ENCODE measurements around the gene ETS2. TPM values are rescaled to one million over a fixed set of nuclear protein-coding genes. Genes with fewer than 3 reads are reported as not detected.
A peak's percentile ranks its signal among the peaks of the same experiment; 100 is the strongest.

The ETS2 gene
- total RNA-seq, 2 donors from 2014 or later = 31.4 to 37.2 TPM

DNA sequence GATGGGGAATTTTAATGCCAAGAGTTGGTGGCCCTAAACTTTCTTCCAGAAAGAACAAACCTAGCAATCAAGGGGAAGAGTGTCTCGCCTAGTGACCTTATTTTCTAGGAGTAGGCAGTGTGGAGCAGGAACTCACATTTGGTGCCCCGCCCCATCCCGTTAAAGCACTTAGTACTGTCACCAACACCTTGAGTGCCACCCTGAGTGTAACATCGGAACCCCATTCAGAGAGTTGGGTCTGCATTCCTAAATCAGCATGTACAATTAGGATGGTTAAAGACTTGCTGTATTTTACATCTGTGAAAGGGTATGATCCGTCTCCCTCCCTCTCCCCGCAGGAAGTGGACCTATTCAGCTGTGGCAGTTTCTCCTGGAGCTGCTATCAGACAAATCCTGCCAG, 15.5 kb downstream of the ETS2 start:
- Histone ChIP-seq H3K4me3 (no peak overlapping the region), H3K36me3 (peaks cover 86% of the 10 kb centered on the region), H3K27me3 (no peaks in the 10 kb centered on the region), H3K4me1 (peaks cover 0 to 25% of the 10 kb centered on the region in 2 donors), H3K27ac (peak overlapping the region; percentile 40 to 57), H3K9me3 (no peaks in the 10 kb centered on the region)
- TF ChIP-seq, protein P1, sequence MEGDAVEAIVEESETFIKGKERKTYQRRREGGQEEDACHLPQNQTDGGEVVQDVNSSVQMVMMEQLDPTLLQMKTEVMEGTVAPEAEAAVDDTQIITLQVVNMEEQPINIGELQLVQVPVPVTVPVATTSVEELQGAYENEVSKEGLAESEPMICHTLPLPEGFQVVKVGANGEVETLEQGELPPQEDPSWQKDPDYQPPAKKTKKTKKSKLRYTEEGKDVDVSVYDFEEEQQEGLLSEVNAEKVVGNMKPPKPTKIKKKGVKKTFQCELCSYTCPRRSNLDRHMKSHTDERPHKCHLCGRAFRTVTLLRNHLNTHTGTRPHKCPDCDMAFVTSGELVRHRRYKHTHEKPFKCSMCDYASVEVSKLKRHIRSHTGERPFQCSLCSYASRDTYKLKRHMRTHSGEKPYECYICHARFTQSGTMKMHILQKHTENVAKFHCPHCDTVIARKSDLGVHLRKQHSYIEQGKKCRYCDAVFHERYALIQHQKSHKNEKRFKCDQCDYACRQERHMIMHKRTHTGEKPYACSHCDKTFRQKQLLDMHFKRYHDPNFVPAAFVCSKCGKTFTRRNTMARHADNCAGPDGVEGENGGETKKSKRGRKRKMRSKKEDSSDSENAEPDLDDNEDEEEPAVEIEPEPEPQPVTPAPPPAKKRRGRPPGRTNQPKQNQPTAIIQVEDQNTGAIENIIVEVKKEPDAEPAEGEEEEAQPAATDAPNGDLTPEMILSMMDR (IDR thresholded peaks at IDR 0.05) = no peak
- DNase-seq (ENCODE audit: low spot score) = no peak

DNA sequence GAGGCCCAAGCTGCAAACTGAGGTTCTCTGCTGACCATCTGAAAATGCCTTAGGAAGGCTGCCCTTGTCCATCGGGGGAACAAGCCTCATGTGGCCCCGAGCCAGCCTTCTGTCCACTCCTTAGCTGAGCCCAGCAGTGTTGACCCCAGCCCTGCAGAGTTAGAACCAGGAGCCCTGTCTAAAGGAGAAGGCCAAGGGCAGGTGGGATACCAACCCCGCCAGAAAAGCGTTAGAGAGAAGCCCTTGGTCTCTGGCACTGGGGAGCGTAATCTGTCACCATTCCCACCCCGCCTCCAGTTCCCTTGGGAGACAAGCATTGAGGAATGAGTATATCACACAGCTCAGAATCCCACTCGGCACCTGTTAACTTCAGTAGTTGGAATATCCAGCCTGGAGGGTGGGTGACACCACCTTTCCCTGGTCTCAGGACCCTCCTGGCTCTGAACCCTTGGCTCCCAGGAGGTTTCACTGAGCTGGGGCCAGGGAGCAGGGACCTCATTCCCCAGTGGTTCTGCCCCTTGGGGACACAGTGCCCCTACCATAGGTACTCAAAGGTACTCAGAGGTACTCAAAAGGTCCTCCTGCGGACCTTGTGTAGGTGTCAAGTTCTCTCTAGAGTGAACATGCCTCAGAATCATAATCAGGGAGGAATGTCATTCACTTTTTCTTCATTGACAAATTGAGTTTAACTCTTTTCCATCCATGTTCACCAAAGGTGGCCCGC, 16.4 kb downstream of the ETS2 start:
- H3K4me3 ChIP-seq = no peak overlapping the region
- H3K27ac ChIP-seq = peak overlapping the region; percentile 51 to 57
- H3K9me3 ChIP-seq = peaks cover 0 to 3% of the 10 kb centered on the region in 2 donors
- TF ChIP-seq, protein P1 (IDR thresholded peaks at IDR 0.05) = no peak
- peaks cover 77% of the 10 kb centered on the region for H3K36me3 ChIP-seq
- no peaks in the 10 kb centered on the region for H3K27me3 ChIP-seq
- DNase-seq (ENCODE audit: low spot score) = no peak
- peaks cover 0 to 25% of the 10 kb centered on the region in 2 donors for H3K4me1 ChIP-seq

DNA sequence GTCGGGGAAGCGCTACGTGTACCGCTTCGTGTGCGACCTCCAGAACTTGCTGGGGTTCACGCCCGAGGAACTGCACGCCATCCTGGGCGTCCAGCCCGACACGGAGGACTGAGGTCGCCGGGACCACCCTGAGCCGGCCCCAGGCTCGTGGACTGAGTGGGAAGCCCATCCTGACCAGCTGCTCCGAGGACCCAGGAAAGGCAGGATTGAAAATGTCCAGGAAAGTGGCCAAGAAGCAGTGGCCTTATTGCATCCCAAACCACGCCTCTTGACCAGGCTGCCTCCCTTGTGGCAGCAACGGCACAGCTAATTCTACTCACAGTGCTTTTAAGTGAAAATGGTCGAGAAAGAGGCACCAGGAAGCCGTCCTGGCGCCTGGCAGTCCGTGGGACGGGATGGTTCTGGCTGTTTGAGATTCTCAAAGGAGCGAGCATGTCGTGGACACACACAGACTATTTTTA, 17.1 kb downstream of the ETS2 start:
- H3K4me3 ChIP-seq = no peak overlapping the region
- H3K4me1 ChIP-seq = peaks cover 0 to 25% of the 10 kb centered on the region in 2 donors
- no peaks in the 10 kb centered on the region for H3K27me3 ChIP-seq
- TF ChIP-seq, protein P1 (IDR thresholded peaks at IDR 0.05) = no peak
- H3K36me3 ChIP-seq = peaks cover 70% of the 10 kb centered on the region
- DNase-seq (ENCODE audit: low spot score) = no peak
- peaks cover 0 to 3% of the 10 kb centered on the region in 2 donors for H3K9me3 ChIP-seq
- peak overlapping the region; percentile 51 to 57 for H3K27ac ChIP-seq

DNA sequence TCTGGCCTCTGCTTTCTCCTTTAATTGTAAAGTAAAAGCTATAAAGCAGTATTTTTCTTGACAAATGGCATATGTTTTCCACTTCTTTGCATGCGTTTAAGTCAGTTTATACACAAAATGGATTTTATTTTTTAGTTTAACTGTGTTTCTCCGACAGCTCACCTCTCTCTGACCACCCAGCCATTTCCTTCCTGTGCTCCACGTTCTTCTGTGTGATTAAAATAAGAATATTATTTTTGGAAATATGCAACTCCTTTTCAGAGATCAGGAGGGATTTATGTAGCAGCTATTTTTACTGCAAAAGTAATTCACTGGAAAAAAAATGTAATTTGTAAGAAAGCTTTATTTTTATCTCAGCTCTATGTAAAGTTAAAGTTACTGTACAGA, 18.0 kb downstream of the ETS2 start:
- no peak for DNase-seq (ENCODE audit: low spot score)
- H3K9me3 ChIP-seq = peaks cover 0 to 3% of the 10 kb centered on the region in 2 donors
- no peaks in the 10 kb centered on the region for H3K27me3 ChIP-seq
- H3K4me3 ChIP-seq = no peak overlapping the region
- H3K27ac ChIP-seq = peak overlapping the region; percentile 51 to 57
- peaks cover 61% of the 10 kb centered on the region for H3K36me3 ChIP-seq
- peaks cover 0 to 25% of the 10 kb centered on the region in 2 donors for H3K4me1 ChIP-seq
- TF ChIP-seq, protein P1 (IDR thresholded peaks at IDR 0.05) = no peak

DNA sequence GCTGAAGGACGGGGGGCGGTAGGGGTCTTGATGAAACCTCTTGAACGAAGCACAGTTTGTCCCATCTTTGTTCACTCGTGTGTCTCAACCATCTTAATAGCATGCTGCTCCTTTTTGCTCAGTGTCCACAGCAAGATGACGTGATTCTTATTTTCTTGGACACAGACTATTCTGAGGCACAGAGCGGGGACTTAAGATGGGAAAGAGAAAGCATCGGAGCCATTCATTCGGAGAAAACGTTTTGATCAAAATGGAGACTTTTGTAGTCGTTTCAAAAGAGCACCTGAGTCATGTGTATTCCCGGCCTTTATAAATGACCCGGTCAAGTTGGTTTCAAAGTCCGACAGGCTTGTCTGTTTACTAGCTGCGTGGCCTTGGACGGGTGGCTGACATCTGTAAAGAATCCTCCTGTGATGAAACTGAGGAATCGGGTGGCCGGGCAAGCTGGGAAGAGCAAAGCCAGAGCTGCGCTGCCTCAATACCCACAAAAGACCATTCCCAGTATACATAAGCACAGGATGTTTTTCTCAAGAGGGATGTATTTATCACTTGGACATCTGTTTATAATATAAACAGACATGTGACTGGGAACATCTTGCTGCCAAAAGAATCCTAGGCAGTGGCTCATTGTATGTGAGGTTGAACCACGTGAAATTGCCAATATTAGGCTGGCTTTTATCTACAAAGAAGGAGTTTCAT, 18.5 kb downstream of the ETS2 start:
- H3K9me3 ChIP-seq = peaks cover 0 to 3% of the 10 kb centered on the region in 2 donors
- peaks cover 0 to 25% of the 10 kb centered on the region in 2 donors for H3K4me1 ChIP-seq
- DNase-seq (ENCODE audit: low spot score) = no peak
- H3K4me3 ChIP-seq = no peak overlapping the region
- TF ChIP-seq, protein P1 (IDR thresholded peaks at IDR 0.05) = no peak
- no peaks in the 10 kb centered on the region for H3K27me3 ChIP-seq
- peaks cover 56% of the 10 kb centered on the region for H3K36me3 ChIP-seq
- peak overlapping the region; percentile 51 to 57 for H3K27ac ChIP-seq

Data from right atrium auricular region (tissue), 2 donors.